ENCODE results near the gene HEMK1.

HEMK1 gene

DNA sequence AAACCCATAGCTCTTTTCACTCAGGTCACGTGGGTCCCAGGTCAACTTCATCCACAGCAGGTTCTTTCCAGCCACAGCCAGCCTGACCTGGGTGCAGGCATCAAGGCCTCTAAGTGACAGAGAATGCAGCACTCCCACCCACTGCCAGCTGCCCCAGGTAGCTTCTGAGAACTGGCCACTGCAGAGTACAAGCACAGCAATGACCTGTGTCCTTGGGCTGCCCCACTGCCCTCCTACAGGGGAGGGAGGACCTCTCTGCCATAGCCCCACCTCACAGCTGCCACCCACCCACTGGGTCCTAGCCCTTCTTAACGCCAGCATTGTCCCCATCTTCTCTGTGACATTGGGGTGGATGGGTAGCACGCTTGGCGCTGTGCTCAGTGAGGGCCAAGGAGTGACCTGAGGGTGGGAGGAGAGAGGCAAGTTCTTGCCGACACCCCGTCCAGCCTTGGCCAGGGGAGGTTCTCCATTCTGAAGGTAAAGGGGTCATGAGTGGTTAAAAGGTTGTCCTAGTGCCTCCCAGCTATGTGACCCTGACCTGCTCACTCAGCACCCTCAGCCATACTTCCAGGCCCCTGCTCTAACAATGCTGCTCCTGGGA lies 29.9 kb downstream of the HEMK1 start:
- DNase-seq (ENCODE audit: low spot score), result no peak
- TF ChIP-seq, protein P1, sequence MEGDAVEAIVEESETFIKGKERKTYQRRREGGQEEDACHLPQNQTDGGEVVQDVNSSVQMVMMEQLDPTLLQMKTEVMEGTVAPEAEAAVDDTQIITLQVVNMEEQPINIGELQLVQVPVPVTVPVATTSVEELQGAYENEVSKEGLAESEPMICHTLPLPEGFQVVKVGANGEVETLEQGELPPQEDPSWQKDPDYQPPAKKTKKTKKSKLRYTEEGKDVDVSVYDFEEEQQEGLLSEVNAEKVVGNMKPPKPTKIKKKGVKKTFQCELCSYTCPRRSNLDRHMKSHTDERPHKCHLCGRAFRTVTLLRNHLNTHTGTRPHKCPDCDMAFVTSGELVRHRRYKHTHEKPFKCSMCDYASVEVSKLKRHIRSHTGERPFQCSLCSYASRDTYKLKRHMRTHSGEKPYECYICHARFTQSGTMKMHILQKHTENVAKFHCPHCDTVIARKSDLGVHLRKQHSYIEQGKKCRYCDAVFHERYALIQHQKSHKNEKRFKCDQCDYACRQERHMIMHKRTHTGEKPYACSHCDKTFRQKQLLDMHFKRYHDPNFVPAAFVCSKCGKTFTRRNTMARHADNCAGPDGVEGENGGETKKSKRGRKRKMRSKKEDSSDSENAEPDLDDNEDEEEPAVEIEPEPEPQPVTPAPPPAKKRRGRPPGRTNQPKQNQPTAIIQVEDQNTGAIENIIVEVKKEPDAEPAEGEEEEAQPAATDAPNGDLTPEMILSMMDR (IDR thresholded peaks at IDR 0.05; ENCODE audit: extremely low read depth, insufficient read depth, missing control alignments), result no peak
- in situ Hi-C loops (cut with MboI; ENCODE audit: low pct_unique_long_range_greater_than_20kb, low sequenced_read_pairs, unreplicated experiment), result no loop called here

DNA sequence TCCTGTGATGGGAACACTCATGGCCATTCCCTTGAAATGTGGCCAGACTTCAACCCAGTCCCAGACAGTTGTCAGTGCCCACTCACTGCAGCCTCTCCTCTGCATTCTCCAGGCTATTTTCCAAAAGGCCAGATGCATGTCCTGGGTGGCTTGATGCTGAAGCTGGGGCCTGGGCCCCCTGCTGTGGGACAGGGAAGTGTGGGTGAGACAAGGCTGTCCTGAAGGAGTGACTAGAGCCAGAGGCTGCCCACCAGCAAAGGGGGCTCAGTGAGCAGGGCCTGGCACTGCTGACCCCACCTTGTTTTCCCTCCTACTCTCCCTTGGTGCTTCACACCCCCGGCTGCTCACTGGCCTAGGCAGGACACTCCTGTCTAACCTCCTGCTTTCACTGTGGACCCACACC lies 30.4 kb downstream of the HEMK1 start:
- no peak for DNase-seq (ENCODE audit: low spot score)
- in situ Hi-C loops (cut with MboI; ENCODE audit: low pct_unique_long_range_greater_than_20kb, low sequenced_read_pairs, unreplicated experiment), result loop anchor here (25.0 kb wide), 1 partner anchor 1088 kb away; no protein-coding TSS in a partner anchor
- TF ChIP-seq, protein P1 (IDR thresholded peaks at IDR 0.05; ENCODE audit: extremely low read depth, insufficient read depth, missing control alignments), result no peak

DNA sequence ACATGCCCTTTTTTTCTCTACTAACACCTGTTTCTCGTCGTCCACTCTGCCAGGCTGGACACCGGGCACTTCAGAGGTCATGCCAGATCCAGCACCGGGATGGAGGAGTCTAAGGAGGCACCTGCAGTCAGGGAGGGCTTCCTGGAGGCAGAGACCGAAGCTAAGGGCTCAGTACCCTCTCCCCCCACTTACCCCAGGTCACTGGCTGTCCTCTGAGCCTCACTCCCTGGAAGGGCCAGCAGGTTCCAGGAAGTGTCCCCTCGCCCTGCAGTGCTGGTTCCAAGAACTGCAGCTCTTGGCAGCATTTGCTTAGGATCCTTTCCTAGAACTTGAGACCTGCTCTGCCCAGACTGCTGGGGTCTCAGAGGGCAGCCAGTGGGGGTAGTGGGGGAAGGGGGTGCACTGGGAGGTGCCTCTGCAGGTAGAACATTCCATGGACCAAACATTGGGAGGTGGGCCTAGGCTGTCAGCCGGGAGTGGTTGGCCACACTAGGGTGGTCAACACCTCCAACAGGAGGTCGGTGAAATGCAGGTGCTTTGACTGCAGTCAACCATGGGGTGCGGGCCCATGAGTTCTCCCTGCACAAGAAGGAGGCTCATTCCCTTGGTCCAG lies 30.9 kb downstream of the HEMK1 start:
- in situ Hi-C loops (cut with MboI; ENCODE audit: low pct_unique_long_range_greater_than_20kb, low sequenced_read_pairs, unreplicated experiment), result loop anchor here (25.0 kb wide), 1 partner anchor 1087 kb away; no protein-coding TSS in a partner anchor

DNA sequence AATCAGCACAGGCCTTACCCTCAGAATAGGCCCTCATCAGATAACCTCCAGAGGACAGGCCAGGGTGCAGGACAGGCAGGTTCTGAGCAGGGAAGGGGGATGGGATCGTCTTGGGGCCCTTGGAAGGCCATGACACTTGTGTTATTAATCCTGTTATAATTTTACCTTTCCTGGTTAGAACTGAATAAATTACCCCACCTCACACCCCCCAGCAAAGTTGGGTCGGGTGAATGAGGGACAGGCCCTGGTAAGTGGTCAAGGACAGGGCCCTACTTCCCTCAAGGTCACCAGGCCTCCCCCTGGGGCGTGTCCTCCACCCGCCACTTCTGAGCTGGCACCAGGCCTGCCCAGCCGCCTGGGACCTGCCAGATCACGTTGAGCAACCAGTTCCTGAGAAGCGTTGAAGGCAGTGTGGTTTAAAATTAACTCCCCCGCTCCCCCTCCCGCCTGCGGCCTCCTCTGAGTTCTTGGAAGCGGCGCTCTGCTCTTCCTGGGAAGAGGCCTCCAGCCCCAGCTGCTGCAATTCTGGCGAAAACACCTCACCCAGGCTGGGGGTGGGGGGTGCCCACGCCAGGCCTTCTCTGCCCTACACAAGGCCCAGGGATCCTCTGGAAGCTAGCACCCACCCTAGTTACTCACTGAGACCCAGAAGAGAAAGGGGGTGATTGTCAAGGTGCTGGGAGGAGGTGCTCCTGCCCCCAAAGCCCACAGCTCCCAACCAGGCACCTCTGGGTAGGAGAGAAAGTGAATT lies 31.7 kb downstream of the HEMK1 start:
- in situ Hi-C loops (cut with MboI; ENCODE audit: low pct_unique_long_range_greater_than_20kb, low sequenced_read_pairs, unreplicated experiment), result loop anchor here (25.0 kb wide), 1 partner anchor 1086 kb away; no protein-coding TSS in a partner anchor
- TF ChIP-seq, protein P1 (IDR thresholded peaks at IDR 0.05; ENCODE audit: extremely low read depth, insufficient read depth, missing control alignments), result no peak
- peak; percentile 58 for DNase-seq (ENCODE audit: low spot score)

More for the DNA sequence above, 30.9 kb downstream of the HEMK1 start:
- no peak for DNase-seq (ENCODE audit: low spot score)
- TF ChIP-seq, protein P1 (IDR thresholded peaks at IDR 0.05; ENCODE audit: extremely low read depth, insufficient read depth, missing control alignments), result no peak

DNA sequence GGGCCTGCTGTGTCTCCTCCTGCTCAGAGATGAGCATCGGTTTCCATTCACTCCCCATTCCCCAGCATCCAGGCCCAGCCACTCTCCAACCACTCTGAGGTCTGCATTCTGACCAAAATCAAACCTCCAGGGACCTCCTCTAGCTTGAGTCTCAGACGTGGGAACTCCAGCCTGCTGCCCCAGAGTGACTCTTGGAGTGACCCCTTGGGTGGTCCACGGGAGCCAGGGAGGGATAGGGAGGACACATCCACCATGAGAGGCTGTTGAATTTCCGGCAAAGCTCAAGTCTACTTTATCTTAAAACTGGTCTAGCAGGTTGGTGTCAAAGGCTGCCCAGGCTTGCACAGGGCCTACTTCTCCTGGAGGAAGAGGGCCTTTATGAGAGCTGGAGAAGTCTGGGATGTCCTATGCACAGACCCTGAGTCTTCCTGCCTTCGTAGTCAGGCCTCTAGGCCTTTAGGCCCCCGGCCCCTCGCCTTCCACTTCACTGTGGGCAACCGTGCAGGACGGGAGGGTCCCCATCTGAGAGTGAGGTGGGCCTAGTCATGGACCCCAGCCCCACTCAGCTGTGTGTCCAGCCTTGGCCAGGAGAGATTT lies 33.4 kb downstream of the HEMK1 start:
- in situ Hi-C loops (cut with MboI; ENCODE audit: low pct_unique_long_range_greater_than_20kb, low sequenced_read_pairs, unreplicated experiment), result loop anchor here (25.0 kb wide), 1 partner anchor 1085 kb away; no protein-coding TSS in a partner anchor
- no peak for DNase-seq (ENCODE audit: low spot score)
- TF ChIP-seq, protein P1 (IDR thresholded peaks at IDR 0.05; ENCODE audit: extremely low read depth, insufficient read depth, missing control alignments), result no peak
